H1 (cell line): Measurements from ENCODE around the gene POMT2. TPM values are rescaled to one million over a fixed set of nuclear protein-coding genes. Genes with fewer than 3 reads are reported as not detected.

Experiments used
- CTCF ChIA-PET: fragments of 300-600 bp; sonication (Branson Sonifier 250); formaldehyde crosslinking; loops from one replicate; lab custom pipeline; 2021; ENCODE audit not compliant: partially characterized antibody; lab: Charles Lee
- POLR2A ChIA-PET: fragments of 300-600 bp; sonication (Branson Sonifier 250); formaldehyde crosslinking; loops from one replicate; lab custom pipeline; 2021; ENCODE audit warnings: inconsistent platforms; ENCODE audit not compliant: partially characterized antibody; lab: Charles Lee
- DNase-seq, 2 experiments: peaks; one replicate each; pipeline versions ENCODE4 v3.0.0 to v3.0.0-alpha.2; 2010 to 2022; ENCODE audit warnings: low spot score in 2 of 2, low read depth in 1 of 2, mixed read lengths in 1 of 2
- FAIRE-seq: peaks from 2 replicates; lab custom pipeline; 2011; peaks lifted over from hg19 to GRCh38; lab: Jason Lieb, UNC
- H2AFZ ChIP-seq: 2 replicates; pipeline ENCODE4 v1.8.1; 2012; ENCODE audit warnings: low read length, inconsistent platforms
- H2AK5ac ChIP-seq: 2 replicates; pipeline ENCODE4 v1.6.1; 2013; ENCODE audit warnings: low read depth, low read length
- H2BK120ac ChIP-seq: replicated peaks from 2 replicates; pipeline ENCODE3; 2013; ENCODE audit warnings: low read depth, low read length, inconsistent platforms
- H2BK12ac ChIP-seq: 2 replicates; pipeline ENCODE4 v1.6.1; 2013; ENCODE audit warnings: low read depth, low read length
- H2BK15ac ChIP-seq: 2 replicates; pipeline ENCODE4 v1.6.1; 2013; ENCODE audit warnings: low read length
- H2BK20ac ChIP-seq: 2 replicates; pipeline ENCODE4 v1.6.1; 2013; ENCODE audit warnings: low read length
- H2BK5ac ChIP-seq: 2 replicates; pipeline ENCODE4 v1.6.1; 2013; ENCODE audit warnings: low read depth, low read length
- H3K14ac ChIP-seq: 2 replicates; pipeline ENCODE4 v1.6.1; 2013; ENCODE audit warnings: inconsistent platforms; ENCODE audit not compliant: insufficient read length
- H3K18ac ChIP-seq: 2 replicates; pipeline ENCODE4 v1.6.1; 2013; ENCODE audit warnings: low read length; ENCODE audit errors: extremely low read depth
- H3K23ac ChIP-seq: 2 replicates; pipeline ENCODE4 v1.6.1; 2013; ENCODE audit warnings: inconsistent platforms; ENCODE audit not compliant: insufficient read length
- H3K23me2 ChIP-seq: 2 replicates; pipeline ENCODE4 v1.6.1; 2013; ENCODE audit warnings: low read depth, low read length
- H3K27ac ChIP-seq: 2 replicates; pipeline ENCODE4 v1.6.1; 2011; ENCODE audit warnings: low read depth, low read length, inconsistent platforms
- H3K27me3 ChIP-seq, 4 experiments: replicated peaks in 1 of 4; 1 replicate in 1 of 4; 2 replicates in 3 of 4; pipeline versions ENCODE4 v1.6.1 to v1.8.1; 2011 to 2013; ENCODE audit warnings: low read length in 3 of 4, mild to moderate bottlenecking in 3 of 4, inconsistent platforms in 2 of 4, mixed read lengths in 2 of 4, moderate library complexity in 1 of 4; ENCODE audit not compliant: control insufficient read depth in 3 of 4, insufficient read depth in 3 of 4; ENCODE audit errors: extremely low read depth in 1 of 4
- H3K36me3 ChIP-seq, 4 experiments: 2 replicates each; pipeline versions ENCODE4 v1.6.1 to v1.8.1; 2011 to 2013; ENCODE audit warnings: mild to moderate bottlenecking in 4 of 4, low read length in 3 of 4, moderate library complexity in 2 of 4, control low read depth in 1 of 4, inconsistent platforms in 1 of 4; ENCODE audit not compliant: insufficient read depth in 4 of 4, control insufficient read depth in 2 of 4
- H3K4ac ChIP-seq: replicated peaks from 2 replicates; pipeline ENCODE3; 2013; ENCODE audit warnings: low read length, low read depth, mixed read lengths, inconsistent platforms; ENCODE audit not compliant: insufficient read length
- H3K4me1 ChIP-seq, 4 experiments: replicated peaks in 1 of 4; 1 replicate in 1 of 4; 2 replicates in 3 of 4; pipeline versions ENCODE4 v1.6.1 to v1.8.1; 2011 to 2013; ENCODE audit warnings: low read length in 3 of 4, inconsistent platforms in 2 of 4, mixed read lengths in 1 of 4; ENCODE audit not compliant: insufficient read depth in 4 of 4, control insufficient read depth in 3 of 4
- H3K4me2 ChIP-seq, 2 experiments: 2 replicates each; pipeline versions ENCODE4 v1.6.1 to v1.8.1; 2011 to 2013; ENCODE audit warnings: low read depth in 2 of 2, low read length in 2 of 2, control low read depth in 1 of 2, inconsistent platforms in 1 of 2, mild to moderate bottlenecking in 1 of 2; ENCODE audit not compliant: insufficient read depth in 1 of 2
- H3K4me3 ChIP-seq, 4 experiments: fragments of 200-600, 300-600 bp in 1 of 4; sonication (generic), shearing (Covaris generic), sonication (Bioruptor Twin) in 1 of 4; 2 replicates each; pipeline versions ENCODE4 v1.5.1 to v1.8.1; 2011 to 2016; ENCODE audit warnings: low read length in 4 of 4, low read depth in 3 of 4, control low read depth in 2 of 4, inconsistent platforms in 2 of 4, mild to moderate bottlenecking in 2 of 4, mixed read lengths in 1 of 4, moderate library complexity in 1 of 4; ENCODE audit not compliant: insufficient read depth in 2 of 4; ENCODE audit errors: extremely low read depth in 1 of 4
- H3K56ac ChIP-seq: replicated peaks from 2 replicates; pipeline ENCODE3; 2013; ENCODE audit warnings: low read depth, mild to moderate bottlenecking, mixed read lengths, low read length, inconsistent platforms; ENCODE audit not compliant: insufficient read length
- H3K79me1 ChIP-seq: 2 replicates; pipeline ENCODE4 v1.6.1; 2013; ENCODE audit warnings: low read depth, low read length, control low read depth
- H3K79me2 ChIP-seq, 2 experiments: 2 replicates each; pipeline versions ENCODE4 v1.6.1 to v1.8.1; 2012 to 2013; ENCODE audit warnings: low read length in 2 of 2, mild to moderate bottlenecking in 2 of 2, inconsistent platforms in 1 of 2; ENCODE audit not compliant: insufficient read depth in 2 of 2, control insufficient read depth in 1 of 2
- H3K9ac ChIP-seq, 4 experiments: replicated peaks in 1 of 4; 1 replicate in 1 of 4; 2 replicates in 3 of 4; pipeline versions ENCODE4 v1.6.1 to v1.8.1; 2011 to 2013; ENCODE audit warnings: low read depth in 3 of 4, low read length in 3 of 4, control low read depth in 2 of 4, mild to moderate bottlenecking in 2 of 4, moderate library complexity in 2 of 4, inconsistent platforms in 1 of 4; ENCODE audit errors: extremely low read depth in 1 of 4
- H3K9me3 ChIP-seq, 2 experiments: 2 replicates each; pipeline versions ENCODE4 v1.6.1 to v1.8.1; 2012 to 2013; ENCODE audit warnings: mild to moderate bottlenecking in 2 of 2, moderate library complexity in 2 of 2, control low read depth in 1 of 2, inconsistent platforms in 1 of 2, low read depth in 1 of 2, low read length in 1 of 2, mixed read lengths in 1 of 2; ENCODE audit not compliant: insufficient read depth in 2 of 2
- H4K20me1 ChIP-seq, 2 experiments: replicated peaks in 1 of 2; 2 replicates each; pipeline versions ENCODE3 to v1.8.1; 2011 to 2013; ENCODE audit warnings: inconsistent platforms in 2 of 2, low read length in 2 of 2, mild to moderate bottlenecking in 1 of 2; ENCODE audit not compliant: insufficient read depth in 2 of 2, control insufficient read depth in 1 of 2
- H4K5ac ChIP-seq: 2 replicates; pipeline ENCODE4 v1.6.1; 2013; ENCODE audit warnings: low read length, low read depth, mixed read lengths, inconsistent platforms; ENCODE audit not compliant: insufficient read length
- H4K8ac ChIP-seq: 2 replicates; pipeline ENCODE4 v1.8.0; 2013; ENCODE audit warnings: mild to moderate bottlenecking, moderate library complexity, low read length, inconsistent platforms; ENCODE audit not compliant: insufficient read depth; ENCODE audit errors: extremely low read depth
- H4K91ac ChIP-seq: replicated peaks from 2 replicates; pipeline ENCODE3; 2013; ENCODE audit warnings: low read length, mixed read lengths, inconsistent platforms; ENCODE audit not compliant: insufficient read length
- EZH2 ChIP-seq: fragments of 200-600 bp; sonication (generic); IDR thresholded peaks from 2 replicates; pipeline ENCODE4 v1.7.1; 2012; ENCODE audit warnings: low read depth, mild to moderate bottlenecking, moderate library complexity, low read length, inconsistent platforms; ENCODE audit not compliant: severe bottlenecking
- FOSL1 ChIP-seq: IDR thresholded peaks from 2 replicates; pipeline ENCODE4 v1.6.1; 2011; ENCODE audit warnings: mild to moderate bottlenecking, low read depth, low read length, moderate library complexity; ENCODE audit not compliant: insufficient read depth
- HDAC2 ChIP-seq, 2 experiments: fragments of 300-600 bp in 1 of 2; sonication (generic) in 1 of 2; IDR thresholded peaks; 2 replicates each; pipeline ENCODE4 v1.6.1; 2011 to 2012; ENCODE audit warnings: low read depth in 2 of 2, low read length in 2 of 2, mild to moderate bottlenecking in 2 of 2, moderate library complexity in 2 of 2, borderline replicate concordance in 1 of 2, inconsistent platforms in 1 of 2
- JUN ChIP-seq: IDR thresholded peaks from 2 replicates; pipeline ENCODE4 v1.6.1; 2011; ENCODE audit warnings: low read depth, mild to moderate bottlenecking, improper control_type of control experiment, low read length
- SAP30 ChIP-seq: fragments of 300-600 bp; sonication (generic); IDR thresholded peaks from 2 replicates; pipeline ENCODE4 v1.7.1; 2012; ENCODE audit warnings: low read length, moderate library complexity, mild to moderate bottlenecking, inconsistent platforms; ENCODE audit not compliant: insufficient read depth, insufficient replicate concordance
- SP2 ChIP-seq: IDR thresholded peaks from 2 replicates; pipeline ENCODE4 v1.6.1; 2012; ENCODE audit warnings: mild to moderate bottlenecking, low read length, inconsistent platforms
- TAF7 ChIP-seq: optimal IDR thresholded peaks from 2 replicates; pipeline ENCODE3; 2011; ENCODE audit warnings: low read depth, mild to moderate bottlenecking, inconsistent platforms, low read length, moderate library complexity, borderline replicate concordance
- WGBS, 2 experiments: shearing (Covaris generic) in 1 of 2; methylation state at CpG; one replicate each; pipeline versions ENCODE4 v1.1.6 to v1.1.7; 2013 to 2015; ENCODE audit warnings: low lambda C conversion rate in 2 of 2, mixed read lengths in 2 of 2, inconsistent platforms in 1 of 2, low coverage in 1 of 2, missing lambda C conversion rate in 1 of 2; ENCODE audit not compliant: insufficient replicate concordance in 2 of 2, insufficient coverage in 1 of 2, insufficient read length in 1 of 2; ENCODE audit errors: extremely low coverage in 1 of 2, missing lambda C conversion rate in 1 of 2; 5-methylcytosine and 5-hydroxymethylcytosine counted together
- polyA plus RNA-seq, 7 experiments: library from polyadenylated mRNA; depleted of rRNA in 3 of 7; stranded (reverse) in 5 of 7; unstranded in 2 of 7; fragments of >200 nt in 5 of 7; fragments of 200-250 nt in 2 of 7; gene quantifications; 1 replicate in 5 of 7; 2 replicates in 1 of 7; 4 replicates in 1 of 7; pipeline versions ENCODE4 v1.2.1 to v1.2.3, GENCODE V29; 2011 to 2013; ENCODE audit warnings: missing spikeins in 2 of 7, mixed read lengths in 2 of 7
- total RNA-seq: library from RNA; stranded (reverse); fragmentation: NEBNext Ultra II Directional; extraction: Animal tissue kit (Norgen Biotek cat#: 25700); gene quantifications from 2 replicates; pipeline ENCODE4 v1.2.1, GENCODE V29; 2021

POMT2 gene
- total and polyA plus RNA-seq, 2 of the 8 experiments (the other 6 are each of a cell fraction or from before 2014, with no cell fraction given): 20.8 to 44.9 TPM

GRCh38 chr14:77284066-77284465 lies 36.6 kb downstream of the POMT2 start:
- Histone ChIP-seq H2AFZ (no peak overlapping the region), H3K9ac (no peak overlapping the region), H3K23me2 (no peaks in the 10 kb centered on the region), H2AK5ac (no peak overlapping the region), H3K4ac (no peak overlapping the region), H4K91ac (no peak overlapping the region), H3K36me3 (peaks cover 10 to 26% (median 23%) of the 10 kb centered on the region in 4 experiments; a peak in 7 of 8 replicates), H3K18ac (no peak overlapping the region), H4K5ac (no peak overlapping the region), H2BK15ac (no peak overlapping the region), H2BK20ac (no peak overlapping the region), H3K23ac (no peak overlapping the region), H3K79me1 (no peaks in the 10 kb centered on the region), H2BK120ac (no peak overlapping the region), H4K8ac (no peak overlapping the region), H3K27me3 (no peaks in the 10 kb centered on the region), H3K79me2 (no peaks in the 10 kb centered on the region), H3K4me2 (no peak overlapping the region), H2BK12ac (no peak overlapping the region), H3K4me3 (no peak overlapping the region), H3K9me3 (no peaks in the 10 kb centered on the region), H3K27ac (no peak overlapping the region), H2BK5ac (no peak overlapping the region), H3K4me1 (no peaks in the 10 kb centered on the region), H3K56ac (no peak overlapping the region), H3K14ac (no peak overlapping the region), H4K20me1 (no peaks in the 10 kb centered on the region)
- no peak for DNase-seq
- TF ChIP-seq HDAC2 (IDR thresholded peaks at IDR 0.05; ENCODE audit: borderline replicate concordance in 1 of 2, low read depth in 2 of 2, low read length in 2 of 2) (no peak), JUN (no peak), SAP30 (no peak), SP2 (no peak), TAF7 (no peak), EZH2 (no peak), FOSL1 (no peak)
- POLR2A ChIA-PET: interaction anchor here (0.6 kb wide), 1 partner anchor 90 kb away, joined by 3 read pairs; no protein-coding TSS in a partner anchor
- no peak for FAIRE-seq
- CTCF ChIA-PET: interaction anchor here (0.7 to 3.5 kb wide), 13 partner anchors 8 to 203 kb away, joined by 3 to 18 read pairs (median 4); partner anchors contain the start of genes GSTZ1 and POMT2
- 95% methylated on average over 4 of the region's 4 CpGs; no CpG with 5 or more reads in 1 of the 2 experiments for WGBS, 2 experiments
